Activated T-cell treated with anti-CD3 and anti-CD28 coated beads, Interleukin-2, amount 50 U/mL, for 24 hours (primary cell): ENCODE results near the gene ADARB2.
"Not testable (repeated sequence)": the region's sequence is repeated elsewhere in the genome, so short reads cannot be mapped to it uniquely, and the experiment has no call there.

Source experiments
- DNase-seq: peaks from one replicate; pipeline ENCODE4 v3.0.0-alpha.2; 2020
- H3K27ac Mint-ChIP-seq: 2 replicates; pipeline ENCODE4 v1.8.0; 2020; ENCODE audit warnings: mild to moderate bottlenecking, mixed read lengths
- H3K27me3 Mint-ChIP-seq: 2 replicates; pipeline ENCODE4 v1.8.0; 2020; ENCODE audit warnings: mixed read lengths
- H3K36me3 Mint-ChIP-seq: 2 replicates; pipeline ENCODE4 v1.8.0; 2020; ENCODE audit warnings: low read depth, mixed read lengths
- H3K4me1 Mint-ChIP-seq: 2 replicates; pipeline ENCODE4 v1.8.0; 2020; ENCODE audit warnings: low read depth, mixed read lengths
- H3K4me3 Mint-ChIP-seq: 2 replicates; pipeline ENCODE4 v1.8.0; 2020; ENCODE audit warnings: mild to moderate bottlenecking, moderate library complexity, mixed read lengths
- H3K9me3 Mint-ChIP-seq: 2 replicates; pipeline ENCODE4 v1.8.0; 2020; ENCODE audit warnings: mixed read lengths

The ADARB2 gene

DNA sequence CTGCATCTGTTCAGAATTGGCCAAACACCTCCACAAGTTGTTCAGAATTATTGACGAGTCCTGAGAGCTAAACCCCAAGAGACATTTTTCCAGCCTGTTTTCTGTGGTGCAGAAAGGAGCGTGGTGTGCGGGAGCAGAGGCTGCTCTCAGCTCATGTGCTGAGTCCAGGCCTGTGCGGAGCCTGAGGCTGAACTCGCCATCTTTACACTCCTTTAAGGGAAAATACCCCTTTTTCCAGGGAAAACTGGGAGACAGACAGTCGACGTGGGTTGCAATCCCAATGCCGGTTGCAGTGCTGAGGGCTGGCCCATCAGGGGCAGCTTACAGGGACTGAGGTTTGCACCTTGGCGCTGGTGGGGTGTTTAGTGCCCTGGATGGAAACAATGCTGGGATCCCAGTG lies 112.2 kb downstream of the ADARB2 start:
- Mint-ChIP-seq H3K27ac (no peak overlapping the region), H3K9me3 (no peaks in the 10 kb centered on the region), H3K4me3 (no peak overlapping the region), H3K4me1 (peaks cover 2% of the 10 kb centered on the region), H3K27me3 (peaks cover 5% of the 10 kb centered on the region), H3K36me3 (no peaks in the 10 kb centered on the region)
- DNase-seq, result no peak

DNA sequence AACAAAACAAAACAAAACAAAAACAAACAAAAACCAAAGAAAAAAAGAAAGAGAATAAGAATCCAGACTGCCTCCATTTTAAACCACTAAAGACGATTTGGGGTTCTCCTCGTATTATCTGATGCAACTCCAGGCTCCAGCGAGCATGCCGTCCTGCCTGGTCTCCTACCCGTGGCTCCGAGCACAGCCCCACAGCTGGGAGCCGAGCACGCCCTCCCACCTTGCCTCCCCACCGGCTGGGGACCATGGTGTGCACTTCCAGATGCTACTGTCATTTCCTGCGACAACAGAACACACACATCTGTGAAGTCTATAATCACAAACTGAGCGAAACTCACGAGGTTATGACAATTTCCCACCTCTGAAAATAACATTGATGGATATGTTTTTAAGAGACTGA lies 113.1 kb downstream of the ADARB2 start:
- Mint-ChIP-seq H3K4me1 (peaks cover 2% of the 10 kb centered on the region), H3K36me3 (no peaks in the 10 kb centered on the region), H3K27me3 (no peaks in the 10 kb centered on the region), H3K4me3 (no peak overlapping the region), H3K27ac (no peak overlapping the region), H3K9me3 (no peaks in the 10 kb centered on the region)
- no peak for DNase-seq

DNA sequence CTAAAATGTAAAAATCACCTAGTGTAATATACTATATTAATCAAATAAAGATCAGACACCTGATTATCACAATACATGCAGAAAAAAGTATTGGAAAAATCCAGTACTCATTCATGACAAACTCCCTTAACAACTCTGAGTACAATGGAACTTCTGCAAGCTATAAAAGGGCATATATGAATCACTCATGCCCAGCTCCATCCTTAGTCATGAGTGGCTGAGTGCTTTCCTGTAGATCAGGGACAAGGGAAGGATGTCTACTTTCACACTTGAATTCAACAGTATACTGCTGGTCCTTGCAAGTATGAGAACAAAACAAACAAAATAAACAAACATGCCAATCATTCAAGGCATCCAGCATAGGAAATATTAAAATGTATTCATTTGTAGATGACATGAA lies 116.5 kb downstream of the ADARB2 start:
- no peak for DNase-seq
- Mint-ChIP-seq H3K36me3 (no peaks in the 10 kb centered on the region), H3K27me3 (peaks cover 20% of the 10 kb centered on the region), H3K27ac (no peak overlapping the region), H3K9me3 (peaks cover 5% of the 10 kb centered on the region), H3K4me1 (peaks cover 2% of the 10 kb centered on the region), H3K4me3 (no peak overlapping the region)

DNA sequence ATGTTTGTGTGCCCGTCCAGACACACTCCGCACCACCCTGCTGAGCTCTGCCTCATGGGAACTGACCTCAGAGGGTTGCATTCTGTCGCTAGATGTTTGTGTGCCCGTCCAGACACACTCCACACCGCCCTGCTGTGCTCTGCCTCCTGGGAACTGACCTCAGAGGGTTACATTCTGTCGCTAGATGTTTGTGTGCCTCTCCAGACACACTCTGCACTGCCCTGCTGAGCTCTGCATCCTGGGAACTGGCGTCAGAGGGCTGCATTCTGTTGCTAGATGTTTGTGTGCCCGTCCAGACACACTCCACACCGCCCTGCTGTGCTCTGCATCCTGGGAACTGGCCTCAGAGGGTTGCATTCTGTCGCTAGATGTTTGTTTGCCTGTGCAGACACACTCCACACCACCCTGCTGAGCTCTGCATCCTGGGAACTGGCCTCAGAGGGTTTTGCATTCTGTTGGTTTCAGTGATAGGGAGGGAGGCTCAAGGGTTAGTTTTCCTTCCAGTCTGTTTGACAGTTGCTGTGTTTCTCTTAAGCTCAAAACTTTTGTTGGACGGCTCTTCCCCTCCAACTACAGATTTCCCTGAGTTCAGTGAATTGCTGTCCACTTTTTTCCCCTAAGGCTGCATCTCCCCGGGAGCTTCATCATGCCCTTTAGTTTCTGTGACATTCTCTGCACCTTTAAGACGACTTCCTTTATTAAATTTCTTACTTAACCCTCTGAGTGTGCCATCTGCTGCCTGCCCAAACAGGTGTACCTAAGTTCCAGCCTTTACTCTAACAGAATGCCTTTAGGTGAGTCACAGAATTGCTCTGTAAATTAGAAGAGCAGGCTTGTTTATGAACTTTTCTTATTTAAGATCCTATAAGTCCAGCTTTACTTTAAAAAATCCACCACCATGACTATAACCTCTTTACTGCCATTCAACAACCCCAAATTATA lies 119.7 kb downstream of the ADARB2 start:
- H3K36me3 Mint-ChIP-seq, H3K4me3 Mint-ChIP-seq, DNase-seq: not testable (repeated sequence)

DNA sequence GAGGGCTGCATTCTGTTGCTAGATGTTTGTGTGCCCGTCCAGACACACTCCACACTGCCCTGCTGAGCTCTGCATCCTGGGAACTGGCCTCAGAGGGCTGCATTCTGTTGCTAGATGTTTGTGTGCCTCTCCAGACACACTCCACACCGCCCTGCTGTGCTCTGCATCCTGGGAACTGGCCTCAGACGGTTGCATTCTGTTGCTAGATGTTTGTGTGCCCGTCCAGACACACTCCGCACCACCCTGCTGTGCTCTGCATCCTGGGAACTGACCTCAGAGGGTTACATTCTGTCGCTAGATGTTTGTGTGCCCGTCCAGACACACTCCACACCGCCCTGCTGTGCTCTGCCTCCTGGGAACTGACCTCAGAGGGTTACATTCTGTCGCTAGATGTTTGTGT lies 120.6 kb downstream of the ADARB2 start:
- H3K27me3 Mint-ChIP-seq, result peaks cover 31% of the 10 kb centered on the region
- not testable (repeated sequence) for H3K27ac Mint-ChIP-seq, H3K36me3 Mint-ChIP-seq, DNase-seq, H3K4me3 Mint-ChIP-seq, H3K9me3 Mint-ChIP-seq, H3K4me1 Mint-ChIP-seq

More for the DNA sequence above, 119.7 kb downstream of the ADARB2 start:
- H3K4me1 Mint-ChIP-seq, H3K9me3 Mint-ChIP-seq, H3K27ac Mint-ChIP-seq: not testable (repeated sequence)
- peaks cover 23% of the 10 kb centered on the region for H3K27me3 Mint-ChIP-seq

DNA sequence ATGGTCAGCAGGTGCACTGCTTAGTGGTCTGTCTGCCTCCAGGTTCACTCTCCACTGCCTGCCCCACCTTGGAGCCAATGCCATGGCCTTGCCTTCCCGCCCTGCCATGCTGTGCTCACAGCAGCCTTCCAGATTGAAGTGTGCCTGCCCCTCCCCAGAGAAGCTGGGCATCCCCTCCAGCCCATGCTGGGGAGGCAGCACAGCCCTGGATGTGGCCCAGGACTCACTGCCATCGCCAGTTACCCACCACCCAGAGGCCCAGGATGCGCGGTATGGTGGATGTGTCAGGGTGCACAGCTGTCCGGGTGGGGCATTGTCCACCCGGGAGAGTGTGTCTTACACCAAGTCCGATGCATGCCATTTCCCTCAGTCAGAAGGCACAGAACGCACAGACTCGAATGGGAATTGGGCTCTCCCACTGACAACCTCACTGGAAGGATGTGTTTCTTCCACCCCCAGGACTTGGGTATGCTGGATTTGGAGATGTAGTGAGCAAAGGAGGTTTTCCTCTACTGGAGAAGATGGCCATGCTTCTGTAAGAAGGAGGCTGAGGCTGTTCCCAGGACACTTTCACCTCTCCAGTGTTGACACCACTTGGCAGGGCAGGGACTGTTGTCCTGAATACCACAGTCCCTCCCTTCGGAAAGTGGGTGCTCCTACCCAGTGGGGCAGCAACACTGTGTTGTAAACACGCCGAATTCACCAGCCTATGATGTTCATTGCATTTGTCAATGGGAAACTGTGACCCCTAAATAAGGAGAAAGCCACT lies 122.0 kb downstream of the ADARB2 start:
- Mint-ChIP-seq H3K27me3 (peaks cover 43% of the 10 kb centered on the region), H3K9me3 (peaks cover 5% of the 10 kb centered on the region), H3K4me1 (peaks cover 2% of the 10 kb centered on the region), H3K36me3 (no peaks in the 10 kb centered on the region), H3K4me3 (no peak overlapping the region), H3K27ac (no peak overlapping the region)
- no peak for DNase-seq

DNA sequence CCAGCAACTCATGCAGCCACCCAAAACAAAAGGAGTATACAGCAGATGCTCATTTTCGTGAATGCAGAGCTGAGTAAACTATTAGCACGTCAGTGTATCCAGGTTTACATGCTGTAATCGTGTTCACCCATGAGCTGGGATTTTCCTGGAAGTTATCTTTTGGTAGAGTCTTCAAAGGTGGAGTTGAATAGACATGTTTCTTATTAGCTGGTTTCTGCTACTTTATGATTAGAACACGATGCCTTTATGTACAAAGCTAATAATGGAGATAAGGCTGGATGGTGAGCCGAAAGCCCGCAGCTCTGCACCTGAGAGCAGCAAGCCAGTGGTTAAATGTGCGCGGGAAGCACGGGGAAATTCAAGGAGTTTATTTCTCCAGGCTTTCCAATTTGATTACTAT lies 123.8 kb downstream of the ADARB2 start:
- peaks cover 56% of the 10 kb centered on the region for H3K27me3 Mint-ChIP-seq
- no peak for DNase-seq

DNA sequence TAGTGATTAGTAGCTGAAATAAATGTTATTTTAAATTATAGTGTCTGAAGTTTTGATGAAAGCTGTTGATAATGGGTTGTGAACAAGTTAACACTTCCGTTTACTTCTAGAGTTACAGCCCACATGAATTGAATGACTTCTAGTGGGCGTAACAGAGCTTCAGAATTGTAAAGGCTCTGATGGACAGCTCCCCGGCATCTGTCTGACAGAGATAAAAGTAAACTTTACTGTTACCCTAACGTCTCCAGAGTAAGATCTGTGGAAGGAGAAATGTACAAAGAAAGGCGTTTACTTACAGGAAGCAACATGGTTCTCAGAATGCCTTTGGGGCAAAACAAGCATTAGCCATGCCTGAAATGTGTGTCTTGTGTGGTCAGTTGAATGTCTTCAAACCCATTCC lies 124.4 kb downstream of the ADARB2 start:
- Mint-ChIP-seq H3K9me3 (no peaks in the 10 kb centered on the region), H3K4me1 (peaks cover 2% of the 10 kb centered on the region), H3K27me3 (peaks cover 58% of the 10 kb centered on the region), H3K4me3 (no peak overlapping the region), H3K27ac (no peak overlapping the region), H3K36me3 (no peaks in the 10 kb centered on the region)
- DNase-seq, result no peak

More for the DNA sequence above, 123.8 kb downstream of the ADARB2 start:
- Mint-ChIP-seq H3K36me3 (no peaks in the 10 kb centered on the region), H3K9me3 (peaks cover under 1% of the 10 kb centered on the region), H3K4me3 (no peak overlapping the region), H3K4me1 (peaks cover 2% of the 10 kb centered on the region), H3K27ac (no peak overlapping the region)

DNA sequence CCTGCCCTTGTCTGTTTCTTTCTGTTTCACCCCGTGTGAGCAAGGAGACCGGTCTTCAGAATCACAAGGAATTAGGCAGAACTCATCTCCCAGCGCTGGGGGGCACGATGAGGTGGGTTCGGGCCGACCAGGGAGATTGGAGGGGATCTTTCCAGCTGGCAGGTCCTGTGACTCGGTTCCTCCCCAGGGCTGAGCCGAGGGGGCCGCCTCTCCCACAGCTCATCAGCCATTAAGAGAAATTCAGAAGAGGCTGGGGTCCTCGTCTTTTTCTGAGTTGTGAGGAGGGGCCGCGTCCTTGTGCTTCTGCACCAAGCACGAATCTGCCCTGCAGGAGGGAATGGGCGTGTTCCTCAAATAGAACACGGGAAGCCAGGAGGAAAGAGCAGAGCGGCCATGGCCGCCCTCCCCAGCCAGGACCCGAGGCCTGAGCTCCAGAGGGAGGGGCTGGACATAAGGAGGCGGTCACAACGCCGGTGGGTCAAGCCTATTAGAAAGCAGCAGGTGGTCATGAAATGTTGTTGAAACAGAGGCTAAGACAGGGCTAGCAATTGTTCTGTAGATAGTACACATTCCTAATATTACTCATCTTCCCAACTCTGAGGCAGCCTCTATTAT lies 125.3 kb downstream of the ADARB2 start:
- no peaks in the 10 kb centered on the region for H3K9me3 Mint-ChIP-seq
- no peak overlapping the region for H3K27ac Mint-ChIP-seq
- DNase-seq, result no peak
- H3K4me1 Mint-ChIP-seq, result peaks cover 2% of the 10 kb centered on the region
- peaks cover 61% of the 10 kb centered on the region for H3K27me3 Mint-ChIP-seq
- H3K36me3 Mint-ChIP-seq, result no peaks in the 10 kb centered on the region
- H3K4me3 Mint-ChIP-seq, result no peak overlapping the region

DNA sequence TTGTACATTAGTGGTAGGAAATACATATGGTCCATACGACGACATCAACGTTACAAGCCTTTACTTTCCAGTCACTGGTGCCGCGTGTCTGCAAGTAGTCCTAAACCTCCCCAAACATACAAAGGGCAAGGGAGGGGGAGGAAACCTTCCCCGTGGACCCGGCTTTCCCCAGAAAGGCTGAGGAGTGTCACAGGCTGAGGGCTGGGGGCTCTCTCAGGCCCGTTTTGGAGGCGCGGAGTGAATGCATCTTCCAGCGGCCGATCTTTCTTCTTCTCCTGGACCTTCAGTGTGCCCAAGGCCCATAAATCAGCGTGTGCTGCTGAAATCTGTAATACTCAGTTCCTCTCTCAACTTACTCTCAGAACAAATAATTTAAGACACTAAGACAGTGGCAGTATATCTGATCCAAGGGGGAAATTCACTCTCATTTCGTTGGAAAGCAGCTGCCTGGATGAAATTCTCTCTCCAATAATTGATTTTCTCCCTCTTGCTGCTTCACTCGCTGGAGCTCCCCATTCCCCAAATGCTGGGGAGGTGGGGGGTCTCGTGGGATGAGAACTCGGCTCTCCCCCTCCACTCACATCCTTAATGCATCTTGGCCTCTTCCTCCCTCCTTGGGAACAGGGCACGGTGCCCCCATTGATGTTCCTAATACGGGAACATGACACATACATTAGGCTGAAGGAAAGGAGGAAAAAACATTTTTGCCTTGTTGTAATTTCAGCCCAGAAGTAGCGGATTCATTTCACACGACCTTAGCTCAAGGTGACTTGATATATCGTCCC lies 126.1 kb downstream of the ADARB2 start:
- DNase-seq, result no peak
- H3K4me1 Mint-ChIP-seq, result peaks cover 2% of the 10 kb centered on the region
- H3K4me3 Mint-ChIP-seq, result no peak overlapping the region
- H3K27ac Mint-ChIP-seq, result no peak overlapping the region
- H3K36me3 Mint-ChIP-seq, result no peaks in the 10 kb centered on the region
- no peaks in the 10 kb centered on the region for H3K9me3 Mint-ChIP-seq
- H3K27me3 Mint-ChIP-seq, result peaks cover 63% of the 10 kb centered on the region

DNA sequence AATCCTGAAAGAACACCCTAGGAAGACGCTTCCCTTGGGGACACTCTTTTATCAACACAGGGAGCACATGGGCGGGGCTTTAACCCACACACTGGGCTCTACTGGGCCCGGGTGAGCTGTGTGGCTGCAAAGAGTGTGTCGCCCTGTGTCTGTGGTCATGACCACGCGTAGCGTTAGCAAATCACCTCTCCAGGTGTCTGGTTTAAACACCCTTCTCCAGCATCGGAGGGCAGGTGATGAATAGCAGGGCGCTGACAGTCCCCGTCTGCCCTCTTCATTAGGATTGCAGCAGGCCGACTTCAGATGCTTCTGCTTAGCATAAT lies 127.7 kb downstream of the ADARB2 start:
- H3K9me3 Mint-ChIP-seq, result no peaks in the 10 kb centered on the region
- no peaks in the 10 kb centered on the region for H3K36me3 Mint-ChIP-seq
- no peak overlapping the region for H3K27ac Mint-ChIP-seq
- H3K4me1 Mint-ChIP-seq, result peaks cover 2% of the 10 kb centered on the region
- H3K4me3 Mint-ChIP-seq, result no peak overlapping the region
- no peak for DNase-seq
- peaks cover 69% of the 10 kb centered on the region for H3K27me3 Mint-ChIP-seq

DNA sequence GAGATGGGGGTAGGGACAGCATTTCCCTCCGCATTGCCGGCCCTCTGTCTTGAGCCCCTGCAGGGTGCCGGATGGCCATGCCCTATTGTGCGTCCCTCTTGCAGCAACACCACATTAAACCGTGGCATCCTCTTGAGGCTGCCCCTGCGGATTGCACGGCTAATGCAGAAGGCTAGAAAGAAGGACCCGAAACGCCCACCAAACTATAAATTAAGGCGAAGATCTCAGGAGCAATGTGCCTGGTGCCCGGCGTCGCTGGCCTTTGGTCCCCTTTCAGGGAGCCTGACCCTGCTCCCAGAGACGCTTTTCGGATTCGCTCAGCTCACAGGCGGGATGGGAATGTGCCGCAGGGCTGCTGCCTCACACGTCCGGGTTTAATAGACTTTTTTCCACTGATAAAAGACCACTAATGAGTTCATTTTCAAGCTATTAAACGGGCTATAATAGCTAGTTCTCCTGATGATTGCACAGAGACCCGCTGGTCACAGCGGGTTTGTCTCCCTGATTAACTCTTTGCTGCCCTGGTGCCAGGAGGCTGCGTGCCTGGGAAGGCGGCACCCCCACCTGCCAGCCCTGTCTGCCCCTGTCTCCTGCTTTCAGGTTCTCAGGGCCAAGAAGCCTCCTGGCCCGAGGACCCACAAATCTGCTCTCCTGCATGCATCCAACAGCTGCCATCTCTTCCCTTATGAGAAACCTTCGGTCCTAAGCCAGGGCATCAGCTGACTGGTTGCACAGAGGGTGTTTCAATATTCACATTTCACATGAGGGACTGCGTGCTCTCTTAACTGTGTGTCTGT lies 128.3 kb downstream of the ADARB2 start:
- H3K4me1 Mint-ChIP-seq, result peaks cover 2% of the 10 kb centered on the region
- H3K27ac Mint-ChIP-seq, result no peak overlapping the region
- DNase-seq, result no peak
- peaks cover 69% of the 10 kb centered on the region for H3K27me3 Mint-ChIP-seq
- no peaks in the 10 kb centered on the region for H3K36me3 Mint-ChIP-seq
- H3K9me3 Mint-ChIP-seq, result no peaks in the 10 kb centered on the region
- H3K4me3 Mint-ChIP-seq, result no peak overlapping the region

DNA sequence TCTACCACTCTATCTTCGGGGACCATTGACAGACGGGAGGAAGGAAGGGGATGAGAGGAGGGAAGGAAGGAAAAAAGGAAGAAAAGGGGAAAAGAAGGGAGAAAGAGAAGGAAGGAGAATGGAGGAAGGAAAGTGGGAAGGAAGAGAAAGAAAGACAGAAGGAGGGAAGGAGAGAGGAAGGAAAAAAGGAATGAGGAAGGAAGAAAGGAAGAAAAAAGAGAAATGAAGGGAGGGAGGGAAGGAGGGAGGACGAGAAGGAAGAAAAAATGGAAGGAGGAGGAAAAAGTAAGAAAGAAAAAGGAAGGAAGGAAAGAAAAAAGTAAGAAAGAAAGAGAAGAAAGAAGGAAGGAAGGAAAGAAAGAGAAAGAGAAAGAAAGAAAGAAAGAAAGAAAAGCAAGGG lies 128.9 kb downstream of the ADARB2 start:
- no peak overlapping the region for H3K4me3 Mint-ChIP-seq
- no peaks in the 10 kb centered on the region for H3K36me3 Mint-ChIP-seq
- no peak overlapping the region for H3K27ac Mint-ChIP-seq
- peaks cover 69% of the 10 kb centered on the region for H3K27me3 Mint-ChIP-seq
- H3K4me1 Mint-ChIP-seq, result peaks cover 2% of the 10 kb centered on the region
- no peaks in the 10 kb centered on the region for H3K9me3 Mint-ChIP-seq
- no peak for DNase-seq

DNA sequence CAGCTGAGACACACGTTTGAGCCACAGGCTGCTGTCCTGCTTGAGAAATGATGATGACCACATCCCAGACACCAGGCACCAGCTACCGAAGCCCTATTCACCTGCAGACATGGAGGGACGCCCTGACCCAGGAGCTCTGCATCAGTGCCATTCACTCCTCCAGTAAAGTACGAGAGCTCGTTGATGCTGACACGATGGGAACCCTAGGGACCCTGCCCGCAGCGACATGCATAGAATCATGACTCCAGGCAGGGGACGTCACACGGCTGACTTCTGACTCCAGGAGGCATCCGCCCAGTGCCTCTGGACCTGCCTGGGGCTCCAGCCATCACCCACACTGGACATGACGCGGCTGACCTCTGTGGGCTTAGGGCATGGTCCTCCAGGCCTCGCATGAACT lies 129.9 kb downstream of the ADARB2 start:
- Mint-ChIP-seq H3K4me3 (no peak overlapping the region), H3K36me3 (no peaks in the 10 kb centered on the region), H3K27ac (no peak overlapping the region), H3K27me3 (peaks cover 66% of the 10 kb centered on the region), H3K4me1 (no peaks in the 10 kb centered on the region), H3K9me3 (no peaks in the 10 kb centered on the region)
- DNase-seq, result no peak
